Erythroblast (primary cell): ENCODE measurements around the gene ABCD1.

Experiments used
- GATA1 ChIP-seq: IDR thresholded peaks from 2 replicates; pipeline ENCODE4 v1.6.1; 2011; ENCODE audit warnings: low read depth, mild to moderate bottlenecking, control low read depth, low read length, moderate library complexity
- POLR2A ChIP-seq: IDR thresholded peaks from 2 replicates; pipeline ENCODE4 v1.6.1; 2011; ENCODE audit warnings: mild to moderate bottlenecking, low read length

DNA sequence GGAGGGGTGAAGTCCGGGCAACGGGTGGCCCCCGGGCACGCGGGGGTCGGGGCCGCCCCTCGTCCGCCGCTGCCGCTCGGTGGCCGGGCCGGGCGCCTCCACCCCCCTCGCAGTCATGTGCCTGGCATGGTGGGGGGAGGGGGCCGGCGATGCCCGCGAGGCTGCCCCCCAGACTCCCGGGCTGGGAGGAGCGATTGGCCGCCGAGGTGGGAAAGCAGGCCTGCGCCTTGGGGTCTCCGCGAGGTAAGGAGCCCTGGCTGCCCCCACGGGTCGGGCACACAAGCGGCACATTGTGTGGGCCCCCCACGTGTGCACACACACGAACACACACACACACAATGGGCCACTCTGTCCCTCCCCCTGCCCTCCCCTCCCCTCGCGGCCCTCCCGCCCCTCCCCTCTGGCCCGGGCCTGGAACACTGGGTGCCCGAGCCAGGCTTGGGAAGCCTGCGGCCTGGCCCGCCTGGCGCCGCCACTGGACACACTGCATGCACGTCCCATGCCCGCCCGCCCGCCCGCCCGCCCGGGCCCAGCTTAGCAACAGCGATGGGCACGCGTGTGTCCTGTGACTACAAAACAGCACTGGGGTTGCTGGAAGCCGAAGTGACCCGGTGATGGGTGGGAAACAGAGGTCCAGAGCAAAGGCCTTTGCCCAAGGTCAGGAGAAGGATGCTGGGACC, 35.6 kb upstream of the ABCD1 start:
- TF ChIP-seq POLR2A (no peak), GATA1 (no peak)
